Measurements from ENCODE around the gene CSMD2. TPM values are rescaled to one million over a fixed set of nuclear protein-coding genes. Genes with fewer than 3 reads are reported as not detected.

The CSMD2 gene
- total RNA-seq, 4 donors from 2014 or later, result 0.16 to 1.00 (median 0.27) TPM; not detected in 1

GRCh38 chr1:34002810-34003209 is 162.2 kb downstream of the CSMD2 start:
- no peak overlapping the region for H3K4me3 ChIP-seq
- DNase-seq, result no peak
- no peaks in the 10 kb centered on the region for H3K4me1 ChIP-seq
- H3K27ac ChIP-seq, result no peak overlapping the region
- H3K9me3 ChIP-seq, result no peaks in the 10 kb centered on the region
- no peaks in the 10 kb centered on the region for H3K36me3 ChIP-seq
- intact Hi-C loops (cut with DNase I; ENCODE audit: low total_unique reads) (no loop called here), in situ Hi-C loops (cut with MboI; ENCODE audit: low pct_ligation_motif_present in 1 of 4, low pct_unique_long_range_greater_than_20kb in 1 of 4, low sequenced_read_pairs in 3 of 4) (no loop called here)
- TF ChIP-seq, protein P1, sequence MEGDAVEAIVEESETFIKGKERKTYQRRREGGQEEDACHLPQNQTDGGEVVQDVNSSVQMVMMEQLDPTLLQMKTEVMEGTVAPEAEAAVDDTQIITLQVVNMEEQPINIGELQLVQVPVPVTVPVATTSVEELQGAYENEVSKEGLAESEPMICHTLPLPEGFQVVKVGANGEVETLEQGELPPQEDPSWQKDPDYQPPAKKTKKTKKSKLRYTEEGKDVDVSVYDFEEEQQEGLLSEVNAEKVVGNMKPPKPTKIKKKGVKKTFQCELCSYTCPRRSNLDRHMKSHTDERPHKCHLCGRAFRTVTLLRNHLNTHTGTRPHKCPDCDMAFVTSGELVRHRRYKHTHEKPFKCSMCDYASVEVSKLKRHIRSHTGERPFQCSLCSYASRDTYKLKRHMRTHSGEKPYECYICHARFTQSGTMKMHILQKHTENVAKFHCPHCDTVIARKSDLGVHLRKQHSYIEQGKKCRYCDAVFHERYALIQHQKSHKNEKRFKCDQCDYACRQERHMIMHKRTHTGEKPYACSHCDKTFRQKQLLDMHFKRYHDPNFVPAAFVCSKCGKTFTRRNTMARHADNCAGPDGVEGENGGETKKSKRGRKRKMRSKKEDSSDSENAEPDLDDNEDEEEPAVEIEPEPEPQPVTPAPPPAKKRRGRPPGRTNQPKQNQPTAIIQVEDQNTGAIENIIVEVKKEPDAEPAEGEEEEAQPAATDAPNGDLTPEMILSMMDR (IDR thresholded peaks at IDR 0.05), result no peak
- no peak for TF ChIP-seq POLR2AphosphoS5 (IDR thresholded peaks at IDR 0.05)
- no peak for TF ChIP-seq EP300 (IDR thresholded peaks at IDR 0.05; ENCODE audit: low read depth)
- no peak for TF ChIP-seq POLR2A (IDR thresholded peaks at IDR 0.05)
- no peaks in the 10 kb centered on the region for H3K27me3 ChIP-seq
- WGBS, 2 donors (ENCODE audit: low coverage in 1 of 2), result 52 to 60% methylated on average over 1 to 2 of the region's 2 CpGs

DNA sequence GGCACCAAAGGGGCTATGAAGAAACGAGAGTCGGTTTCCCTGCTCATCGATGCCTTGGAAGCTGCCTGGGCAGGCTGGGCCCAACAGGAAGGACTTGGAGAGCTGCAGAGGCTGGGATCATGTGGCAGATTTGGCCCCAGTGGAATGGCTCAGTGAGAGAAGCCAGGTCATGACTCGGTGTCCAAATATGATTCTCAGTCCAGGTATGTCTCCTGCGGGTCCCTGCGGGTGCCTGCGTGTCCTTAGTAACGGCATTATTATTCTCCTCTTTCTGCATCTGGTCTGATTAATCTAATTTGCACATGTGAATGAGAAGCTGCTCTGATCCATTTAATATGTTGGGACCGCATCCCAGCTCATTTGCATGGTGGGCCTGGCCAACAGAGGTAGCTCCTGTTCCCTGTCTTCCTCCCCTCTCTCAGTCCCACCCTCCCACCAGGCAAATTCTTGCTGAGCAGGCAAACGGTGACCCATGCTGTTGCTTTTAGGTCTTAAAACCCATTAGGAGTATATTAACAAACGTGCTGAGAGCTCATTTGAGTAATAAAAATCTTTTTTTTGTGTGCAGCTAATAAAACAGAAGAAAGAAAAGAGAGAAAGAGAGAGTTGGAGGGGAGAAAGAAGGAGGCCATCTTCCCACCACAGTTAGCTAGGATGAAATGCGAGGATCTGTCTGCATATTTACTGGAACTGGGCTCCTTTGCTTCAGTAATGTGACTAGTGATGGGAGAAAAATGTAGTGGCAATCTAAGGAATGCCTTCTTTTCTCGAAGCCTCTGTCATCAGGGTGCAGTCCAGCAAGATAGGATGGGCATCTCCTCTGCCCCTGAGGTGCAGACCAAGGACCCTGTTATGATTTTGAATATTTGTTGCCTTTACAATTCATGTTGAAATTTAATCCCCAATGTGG is 167.6 kb downstream of the CSMD2 start:
- H3K27ac ChIP-seq, result no peak overlapping the region
- no peaks in the 10 kb centered on the region for H3K9me3 ChIP-seq
- WGBS, 2 donors (ENCODE audit: low coverage in 1 of 2), result 44 to 79% methylated on average over 5 to 13 of the region's 13 CpGs
- H3K36me3 ChIP-seq, result no peaks in the 10 kb centered on the region
- H3K4me3 ChIP-seq, result no peak overlapping the region
- TF ChIP-seq, protein P1 (IDR thresholded peaks at IDR 0.05), result no peak
- no peak for TF ChIP-seq POLR2AphosphoS5 (IDR thresholded peaks at IDR 0.05)
- no peak for TF ChIP-seq POLR2A (IDR thresholded peaks at IDR 0.05)
- no peak for TF ChIP-seq EP300 (IDR thresholded peaks at IDR 0.05; ENCODE audit: low read depth)
- in situ Hi-C loops (cut with MboI; ENCODE audit: low pct_ligation_motif_present in 1 of 4, low pct_unique_long_range_greater_than_20kb in 1 of 4, low sequenced_read_pairs in 3 of 4), result no loop called here
- no peaks in the 10 kb centered on the region for H3K4me1 ChIP-seq
- intact Hi-C loops (cut with DNase I; ENCODE audit: low total_unique reads), result no loop called here
- no peak for DNase-seq
- H3K27me3 ChIP-seq, result no peaks in the 10 kb centered on the region

GRCh38 chr1:33996281-33996680 is 168.7 kb downstream of the CSMD2 start:
- no peak overlapping the region for H3K4me3 ChIP-seq
- H3K27ac ChIP-seq, result no peak overlapping the region
- intact Hi-C loops (cut with DNase I; ENCODE audit: low total_unique reads), result no loop called here
- H3K27me3 ChIP-seq, result no peaks in the 10 kb centered on the region
- H3K4me1 ChIP-seq, result no peaks in the 10 kb centered on the region
- in situ Hi-C loops (cut with MboI; ENCODE audit: low pct_ligation_motif_present in 1 of 4, low pct_unique_long_range_greater_than_20kb in 1 of 4, low sequenced_read_pairs in 3 of 4), result no loop called here
- WGBS, 2 donors (ENCODE audit: low coverage in 1 of 2), result 80 to 88% methylated on average over 3 to 5 of the region's 5 CpGs
- no peaks in the 10 kb centered on the region for H3K36me3 ChIP-seq
- H3K9me3 ChIP-seq, result no peaks in the 10 kb centered on the region
- no peak for DNase-seq
- TF ChIP-seq POLR2A (IDR thresholded peaks at IDR 0.05) (no peak), POLR2AphosphoS5 (IDR thresholded peaks at IDR 0.05) (no peak), EP300 (IDR thresholded peaks at IDR 0.05; ENCODE audit: low read depth) (no peak)
- TF ChIP-seq, protein P1 (IDR thresholded peaks at IDR 0.05), result no peak

DNA sequence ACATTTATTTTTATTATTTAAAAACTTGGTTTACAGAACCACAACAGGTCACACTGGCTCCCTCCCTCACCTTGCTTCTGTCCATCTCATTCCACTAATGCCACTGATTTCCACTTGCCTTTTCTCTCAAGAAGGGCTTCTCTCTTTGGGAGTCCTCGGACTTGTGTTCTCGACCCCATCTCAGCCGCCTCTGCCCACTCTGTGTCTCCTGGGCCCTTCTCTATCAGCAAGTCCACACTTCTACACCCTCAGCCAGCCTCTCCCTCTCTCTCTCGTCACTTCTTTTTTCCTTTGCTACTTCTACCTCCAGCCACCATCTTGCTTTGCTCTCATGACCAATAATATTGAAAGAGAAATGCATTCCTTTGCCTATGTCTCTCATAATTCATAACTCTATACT is 171.7 kb downstream of the CSMD2 start:
- Histone ChIP-seq H3K4me3 (no peak overlapping the region), H3K36me3 (no peaks in the 10 kb centered on the region), H3K27me3 (no peaks in the 10 kb centered on the region), H3K4me1 (no peaks in the 10 kb centered on the region), H3K27ac (no peak overlapping the region), H3K9me3 (no peaks in the 10 kb centered on the region)
- DNase-seq, result no peak
- in situ Hi-C loops (cut with MboI; ENCODE audit: low pct_ligation_motif_present in 1 of 4, low pct_unique_long_range_greater_than_20kb in 1 of 4, low sequenced_read_pairs in 3 of 4) (no loop called here), intact Hi-C loops (cut with DNase I; ENCODE audit: low total_unique reads) (loop anchor here (5.0 kb wide), 1 partner anchor 221 kb away; no protein-coding TSS in a partner anchor)
- 74 to 77% methylated on average over 4 of the region's 4 CpGs for WGBS, 2 donors (ENCODE audit: low coverage in 1 of 2)
- TF ChIP-seq, protein P1 (IDR thresholded peaks at IDR 0.05), result no peak
- TF ChIP-seq POLR2A (IDR thresholded peaks at IDR 0.05) (no peak), POLR2AphosphoS5 (IDR thresholded peaks at IDR 0.05) (no peak), EP300 (IDR thresholded peaks at IDR 0.05; ENCODE audit: low read depth) (no peak)

All from transverse colon (tissue), 4 donors.